Colonic mucosa (tissue), 4 donors: Measurements from ENCODE around the gene PITPNM2. TPM values are rescaled to one million over a fixed set of nuclear protein-coding genes. Genes with fewer than 3 reads are reported as not detected.

Experiments used
- DNase-seq: peaks from one replicate; pipeline ENCODE4 v3.0.0-alpha.2; 2020
- H3K27ac ChIP-seq: fragments of 200-600 bp; one replicate; pipeline ENCODE4 v1.8.0; 2021
- H3K27me3 ChIP-seq: fragments of 200-600 bp; one replicate; pipeline ENCODE4 v1.8.0; 2021
- H3K36me3 ChIP-seq: fragments of 200-600 bp; one replicate; pipeline ENCODE4 v1.8.0; 2021
- H3K4me1 ChIP-seq: fragments of 200-600 bp; one replicate; pipeline ENCODE4 v1.8.0; 2021; ENCODE audit warnings: mild to moderate bottlenecking
- H3K4me3 ChIP-seq: fragments of 200-600 bp; one replicate; pipeline ENCODE4 v1.8.0; 2021
- H3K9ac ChIP-seq, 2 donors: one replicate each; pipeline ENCODE4 v1.7.0; 2013; ENCODE audit warnings: control low read depth in 2 of 2, low read depth in 2 of 2, low read length in 2 of 2
- H3K9me3 ChIP-seq: fragments of 200-600 bp; one replicate; pipeline ENCODE4 v1.8.0; 2021
- CTCF ChIP-seq: fragments of 200-600 bp; IDR thresholded peaks from one replicate; pipeline ENCODE4 v1.8.0; 2022; ENCODE audit warnings: antibody characterized with exemption, mild to moderate bottlenecking
- intact Hi-C: fragments of 100-400 bp; cut with DNase I; formaldehyde crosslinking; loops from one replicate; pipeline ENCODE4 v1.14.1; 2022
- total RNA-seq, 2 donors: library from RNA; stranded (reverse); fragmentation: NEBNext Ultra II Directional in 1 of 2; extraction: Animal tissue kit (Norgen Biotek cat#: 25700) in 1 of 2; gene quantifications; one replicate each; pipeline ENCODE4 v1.2.1, GENCODE V29; 2021
- donor health status: healthy.
- donor health status: DM: no; HTN: no; CAD: no.
- donor health status: DM: no; HTN: no; CAD: no.

Gene PITPNM2
- total RNA-seq, 2 donors from 2014 or later, result 9.3 to 17.4 TPM

- Histone ChIP-seq H3K9ac (no peak overlapping the region), H3K4me3 (no peak overlapping the region), H3K9me3 (no peaks in the 10 kb centered on the region), H3K27ac (no peak overlapping the region), H3K36me3 (no peaks in the 10 kb centered on the region), H3K4me1 (no peaks in the 10 kb centered on the region), H3K27me3 (no peaks in the 10 kb centered on the region)
- intact Hi-C loops, result no loop called here
- DNase-seq, result no peak
- TF ChIP-seq CTCF, result no peak
These were observed 21.1 kb upstream of the PITPNM2 start for GRCh38 chr12:123171967-123172366.

- TF ChIP-seq CTCF, result no peak
- no peaks in the 10 kb centered on the region for H3K27me3 ChIP-seq
- no peak overlapping the region for H3K27ac ChIP-seq
- no peaks in the 10 kb centered on the region for H3K36me3 ChIP-seq
- H3K9me3 ChIP-seq, result no peaks in the 10 kb centered on the region
- no peak overlapping the region for H3K4me3 ChIP-seq
- H3K4me1 ChIP-seq, result no peaks in the 10 kb centered on the region
- no peak for DNase-seq
- intact Hi-C loops, result no loop called here
- H3K9ac ChIP-seq, result no peak overlapping the region
These were observed 16.4 kb upstream of the PITPNM2 start for GRCh38 chr12:123167329-123167728.

- Histone ChIP-seq H3K9ac (no peak overlapping the region), H3K27ac (no peak overlapping the region), H3K4me3 (no peak overlapping the region), H3K36me3 (no peaks in the 10 kb centered on the region), H3K4me1 (no peaks in the 10 kb centered on the region), H3K27me3 (no peaks in the 10 kb centered on the region), H3K9me3 (no peaks in the 10 kb centered on the region)
- intact Hi-C loops, result no loop called here
- TF ChIP-seq CTCF, result no peak
- no peak for DNase-seq
These were observed 14.6 kb upstream of the PITPNM2 start for GRCh38 chr12:123165537-123165936.

GRCh38 chr12:123164710-123165261, 13.9 kb upstream of the PITPNM2 start:
- Histone ChIP-seq H3K36me3 (no peaks in the 10 kb centered on the region), H3K27ac (no peak overlapping the region), H3K4me1 (no peaks in the 10 kb centered on the region), H3K4me3 (no peak overlapping the region), H3K27me3 (no peaks in the 10 kb centered on the region), H3K9ac (no peak overlapping the region), H3K9me3 (no peaks in the 10 kb centered on the region)
- intact Hi-C loops, result no loop called here
- no peak for DNase-seq
- TF ChIP-seq CTCF, result no peak

GRCh38 chr12:123164222-123164621, 13.3 kb upstream of the PITPNM2 start:
- DNase-seq, result no peak

More at GRCh38 chr12:123164222-123164621, 13.3 kb upstream of the PITPNM2 start:
- Histone ChIP-seq H3K9me3 (no peaks in the 10 kb centered on the region), H3K36me3 (no peaks in the 10 kb centered on the region), H3K9ac (no peak overlapping the region), H3K27me3 (no peaks in the 10 kb centered on the region), H3K4me3 (no peak overlapping the region), H3K4me1 (no peaks in the 10 kb centered on the region), H3K27ac (no peak overlapping the region)
- intact Hi-C loops, result no loop called here
- TF ChIP-seq CTCF, result no peak
